ENCODE results near the gene DENND11.
A peak's percentile ranks its signal among the peaks of the same experiment; 100 is the strongest.

DENND11 gene

GRCh38 chr7:141700848-141701371, 1.1 kb downstream of the DENND11 start:
- H4K8ac ChIP-seq (ENCODE audit: low read depth, low read length) = no peak overlapping the region
- peak overlapping the region; percentile 56 for H3K56ac ChIP-seq (ENCODE audit: low read length)
- H3K27ac ChIP-seq (ENCODE audit: low read depth, low read length) = no peak overlapping the region
- H4K5ac ChIP-seq (ENCODE audit: low read length) = no peak overlapping the region
- H3K9ac ChIP-seq (ENCODE audit: low read length) = peak overlapping the region; percentile 60
- peaks cover 13% of the 10 kb centered on the region for H3K79me2 ChIP-seq (ENCODE audit: control insufficient read depth, insufficient read depth, low read length)
- H3K4ac ChIP-seq (ENCODE audit: low read depth, low read length) = no peak overlapping the region
- no peaks in the 10 kb centered on the region for H3K36me3 ChIP-seq (ENCODE audit: control insufficient read depth, insufficient read depth, low read length)
- no peak overlapping the region for H2BK5ac ChIP-seq (ENCODE audit: low read length)
- no peak overlapping the region for H2BK15ac ChIP-seq (replicated peaks; ENCODE audit: low read depth)
- no peaks in the 10 kb centered on the region for H3K27me3 ChIP-seq (ENCODE audit: insufficient read depth, low read length, poor library complexity)
- H3K18ac ChIP-seq (ENCODE audit: low read length) = no peak overlapping the region
- H3K4me3 ChIP-seq (ENCODE audit: low read length) = peak overlapping the region; percentile 49
- no CpG with 5 or more reads among the region's 20 CpGs for WGBS (ENCODE audit: extremely low coverage, insufficient coverage, low lambda C conversion rate)
- DNase-seq = peak; percentile 63
- H2BK120ac ChIP-seq (ENCODE audit: low read depth, low read length) = no peak overlapping the region
- peaks cover 8% of the 10 kb centered on the region for H3K79me1 ChIP-seq (ENCODE audit: low read length)
- H3K4me2 ChIP-seq (ENCODE audit: low read length) = peak overlapping the region; percentile 72
- no peak overlapping the region for H2AK5ac ChIP-seq (ENCODE audit: low read length)
- H3K4me1 ChIP-seq (ENCODE audit: control insufficient read depth, low read depth, low read length) = peaks cover 8% of the 10 kb centered on the region
- no peak overlapping the region for H3K23ac ChIP-seq (ENCODE audit: low read length)

GRCh38 chr7:141700296-141700847, 1.6 kb downstream of the DENND11 start:
- H2BK120ac ChIP-seq (ENCODE audit: low read depth, low read length) = no peak overlapping the region
- H2AK5ac ChIP-seq (ENCODE audit: low read length) = no peak overlapping the region
- peaks cover 15% of the 10 kb centered on the region for H3K79me2 ChIP-seq (ENCODE audit: control insufficient read depth, insufficient read depth, low read length)
- H4K8ac ChIP-seq (ENCODE audit: low read depth, low read length) = no peak overlapping the region
- H3K27me3 ChIP-seq (ENCODE audit: insufficient read depth, low read length, poor library complexity) = no peaks in the 10 kb centered on the region
- peak overlapping the region; percentile 56 for H3K56ac ChIP-seq (ENCODE audit: low read length)
- DNase-seq = no peak
- H4K5ac ChIP-seq (ENCODE audit: low read length) = no peak overlapping the region
- no CpG with 5 or more reads among the region's 5 CpGs for WGBS (ENCODE audit: extremely low coverage, insufficient coverage, low lambda C conversion rate)
- no peak overlapping the region for H3K23ac ChIP-seq (ENCODE audit: low read length)
- peak overlapping the region; percentile 72 for H3K4me2 ChIP-seq (ENCODE audit: low read length)
- no peak overlapping the region for H2BK15ac ChIP-seq (replicated peaks; ENCODE audit: low read depth)
- H2BK5ac ChIP-seq (ENCODE audit: low read length) = no peak overlapping the region
- no peaks in the 10 kb centered on the region for H3K36me3 ChIP-seq (ENCODE audit: control insufficient read depth, insufficient read depth, low read length)
- peak overlapping the region; percentile 60 for H3K9ac ChIP-seq (ENCODE audit: low read length)
- no peak overlapping the region for H3K4ac ChIP-seq (ENCODE audit: low read depth, low read length)
- H3K4me3 ChIP-seq (ENCODE audit: low read length) = no peak overlapping the region
- H3K18ac ChIP-seq (ENCODE audit: low read length) = no peak overlapping the region
- H3K79me1 ChIP-seq (ENCODE audit: low read length) = peaks cover 12% of the 10 kb centered on the region
- no peak overlapping the region for H3K27ac ChIP-seq (ENCODE audit: low read depth, low read length)
- H3K4me1 ChIP-seq (ENCODE audit: control insufficient read depth, low read depth, low read length) = peaks cover 8% of the 10 kb centered on the region

DNA sequence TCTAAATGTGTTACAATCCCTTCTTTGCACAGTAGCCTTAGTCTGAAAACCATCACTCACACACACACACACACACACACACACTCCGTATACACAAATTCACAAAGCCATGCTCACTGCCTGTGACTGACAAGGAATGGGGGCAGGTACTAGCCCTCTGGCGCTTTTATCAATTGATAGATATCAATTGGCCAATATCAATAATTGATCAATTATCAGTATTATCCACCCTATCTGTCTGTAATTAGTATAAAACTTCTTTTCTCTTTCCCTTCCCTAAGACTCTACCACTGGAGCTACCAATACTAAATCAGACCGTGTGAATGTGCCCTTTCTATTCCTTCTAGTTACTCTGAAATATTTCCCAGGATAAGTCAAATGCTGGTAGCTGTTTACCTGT, 2.1 kb downstream of the DENND11 start:
- Histone ChIP-seq H3K9ac (ENCODE audit: low read length) (no peak overlapping the region), H2BK5ac (ENCODE audit: low read length) (no peak overlapping the region), H3K18ac (ENCODE audit: low read length) (no peak overlapping the region), H3K79me2 (ENCODE audit: control insufficient read depth, insufficient read depth, low read length) (peaks cover 15% of the 10 kb centered on the region), H3K27ac (ENCODE audit: low read depth, low read length) (no peak overlapping the region), H3K4ac (ENCODE audit: low read depth, low read length) (no peak overlapping the region), H4K5ac (ENCODE audit: low read length) (no peak overlapping the region), H3K56ac (ENCODE audit: low read length) (no peak overlapping the region), H3K79me1 (ENCODE audit: low read length) (peaks cover 12% of the 10 kb centered on the region), H2AK5ac (ENCODE audit: low read length) (no peak overlapping the region), H3K4me1 (ENCODE audit: control insufficient read depth, low read depth, low read length) (peaks cover 8% of the 10 kb centered on the region), H3K4me3 (ENCODE audit: low read length) (no peak overlapping the region), H2BK15ac (replicated peaks; ENCODE audit: low read depth) (no peak overlapping the region), H2BK120ac (ENCODE audit: low read depth, low read length) (no peak overlapping the region), H3K4me2 (ENCODE audit: low read length) (no peak overlapping the region), H3K36me3 (ENCODE audit: control insufficient read depth, insufficient read depth, low read length) (no peaks in the 10 kb centered on the region), H3K27me3 (ENCODE audit: insufficient read depth, low read length, poor library complexity) (no peaks in the 10 kb centered on the region), H4K8ac (ENCODE audit: low read depth, low read length) (no peak overlapping the region), H3K23ac (ENCODE audit: low read length) (no peak overlapping the region)
- no peak for DNase-seq
- WGBS (ENCODE audit: extremely low coverage, insufficient coverage, low lambda C conversion rate) = no CpG with 5 or more reads among the region's 3 CpGs

DNA sequence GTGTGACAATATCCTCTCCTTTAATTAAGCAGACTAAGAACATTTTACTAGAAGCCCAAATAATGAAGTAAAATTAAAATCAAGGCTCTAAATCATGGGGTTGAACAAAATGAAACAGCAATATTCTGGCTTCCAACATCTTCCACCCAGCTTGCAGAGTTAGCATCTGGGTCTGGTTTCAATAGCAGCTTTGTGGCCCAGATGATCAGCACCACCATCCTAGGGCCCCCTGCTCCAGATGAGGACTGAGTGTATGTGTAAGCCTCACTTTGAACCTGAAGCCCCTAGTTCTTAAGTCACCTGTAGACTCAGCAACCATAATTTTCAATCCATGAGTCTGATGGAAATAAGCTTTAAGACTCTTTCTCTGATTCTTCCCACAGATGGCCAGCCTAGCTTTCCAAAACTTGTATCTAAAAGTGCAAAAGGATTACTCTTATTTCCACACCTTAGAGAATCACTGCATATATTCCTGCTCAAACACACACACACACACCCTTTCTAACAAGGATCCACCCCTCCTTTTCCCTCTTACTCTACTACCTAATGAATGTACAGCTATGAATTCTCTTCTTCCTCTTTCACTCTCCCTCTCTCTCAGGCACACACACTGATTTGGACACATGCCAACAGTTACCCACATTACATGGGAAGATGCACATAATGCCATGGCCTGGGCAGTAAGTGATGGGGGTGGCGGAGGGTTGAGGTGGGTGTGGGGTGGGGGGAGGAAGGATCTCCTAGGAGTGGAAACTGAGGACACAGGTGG, 3.5 kb downstream of the DENND11 start:
- Histone ChIP-seq H3K4ac (ENCODE audit: low read depth, low read length) (no peak overlapping the region), H3K4me2 (ENCODE audit: low read length) (no peak overlapping the region), H4K5ac (ENCODE audit: low read length) (no peak overlapping the region), H4K8ac (ENCODE audit: low read depth, low read length) (no peak overlapping the region), H3K27ac (ENCODE audit: low read depth, low read length) (no peak overlapping the region), H3K18ac (ENCODE audit: low read length) (no peak overlapping the region), H2BK5ac (ENCODE audit: low read length) (no peak overlapping the region), H2AK5ac (ENCODE audit: low read length) (no peak overlapping the region), H3K23ac (ENCODE audit: low read length) (no peak overlapping the region), H3K9ac (ENCODE audit: low read length) (no peak overlapping the region), H3K56ac (ENCODE audit: low read length) (no peak overlapping the region), H3K36me3 (ENCODE audit: control insufficient read depth, insufficient read depth, low read length) (no peaks in the 10 kb centered on the region), H3K4me3 (ENCODE audit: low read length) (no peak overlapping the region), H3K27me3 (ENCODE audit: insufficient read depth, low read length, poor library complexity) (no peaks in the 10 kb centered on the region), H2BK15ac (replicated peaks; ENCODE audit: low read depth) (no peak overlapping the region), H3K4me1 (ENCODE audit: control insufficient read depth, low read depth, low read length) (peaks cover 8% of the 10 kb centered on the region), H3K79me2 (ENCODE audit: control insufficient read depth, insufficient read depth, low read length) (peaks cover 15% of the 10 kb centered on the region), H3K79me1 (ENCODE audit: low read length) (peaks cover 15% of the 10 kb centered on the region), H2BK120ac (ENCODE audit: low read depth, low read length) (no peak overlapping the region)
- no peak for DNase-seq
- no CpG with 5 or more reads among the region's 1 CpG for WGBS (ENCODE audit: extremely low coverage, insufficient coverage, low lambda C conversion rate)

GRCh38 chr7:141697211-141697871, 4.6 kb downstream of the DENND11 start:
- WGBS (ENCODE audit: extremely low coverage, insufficient coverage, low lambda C conversion rate) = no CpG with 5 or more reads among the region's 10 CpGs
- H3K4me3 ChIP-seq (ENCODE audit: low read length) = no peak overlapping the region
- peaks cover 15% of the 10 kb centered on the region for H3K79me1 ChIP-seq (ENCODE audit: low read length)
- H4K5ac ChIP-seq (ENCODE audit: low read length) = no peak overlapping the region
- H3K4me2 ChIP-seq (ENCODE audit: low read length) = no peak overlapping the region
- H3K79me2 ChIP-seq (ENCODE audit: control insufficient read depth, insufficient read depth, low read length) = peaks cover 17% of the 10 kb centered on the region
- no peak overlapping the region for H3K18ac ChIP-seq (ENCODE audit: low read length)
- DNase-seq = peak; percentile 54
- H2BK120ac ChIP-seq (ENCODE audit: low read depth, low read length) = no peak overlapping the region
- no peaks in the 10 kb centered on the region for H3K36me3 ChIP-seq (ENCODE audit: control insufficient read depth, insufficient read depth, low read length)
- H4K8ac ChIP-seq (ENCODE audit: low read depth, low read length) = no peak overlapping the region
- H3K4me1 ChIP-seq (ENCODE audit: control insufficient read depth, low read depth, low read length) = peaks cover 8% of the 10 kb centered on the region
- H3K4ac ChIP-seq (ENCODE audit: low read depth, low read length) = no peak overlapping the region
- H3K27me3 ChIP-seq (ENCODE audit: insufficient read depth, low read length, poor library complexity) = no peaks in the 10 kb centered on the region
- no peak overlapping the region for H3K56ac ChIP-seq (ENCODE audit: low read length)
- H2BK5ac ChIP-seq (ENCODE audit: low read length) = no peak overlapping the region
- no peak overlapping the region for H3K9ac ChIP-seq (ENCODE audit: low read length)
- no peak overlapping the region for H2BK15ac ChIP-seq (replicated peaks; ENCODE audit: low read depth)
- H3K23ac ChIP-seq (ENCODE audit: low read length) = no peak overlapping the region
- H2AK5ac ChIP-seq (ENCODE audit: low read length) = no peak overlapping the region
- no peak overlapping the region for H3K27ac ChIP-seq (ENCODE audit: low read depth, low read length)
